SK-N-MC (cell line): ENCODE measurements around the gene AP4M1.

Source experiments
- EZH2 ChIP-seq: fragments of 200-600 bp; sonication (generic); IDR thresholded peaks from one replicate; pipeline ENCODE4 v1.6.1; 2017; ENCODE audit warnings: antibody characterized with exemption
- POLR2AphosphoS5 ChIP-seq: IDR thresholded peaks from 2 replicates; pipeline ENCODE4 v1.6.1; 2012; ENCODE audit warnings: mild to moderate bottlenecking, low read depth, low read length, borderline replicate concordance

GRCh38 chr7:100089458-100090196 is 11.8 kb upstream of the AP4M1 start:
- TF ChIP-seq POLR2AphosphoS5 (no peak), EZH2 (no peak)
